Activated CD8-positive, alpha-beta memory T cell treated with anti-CD3 and anti-CD28 coated beads for 36 hours (primary cell): ENCODE data around the gene ZFP36L1. TPM values are rescaled to one million over a fixed set of nuclear protein-coding genes. Genes with fewer than 3 reads are reported as not detected.

ENCODE experiments used
- CTCF ChIA-PET: fragments of 350-600 bp; sonication (Branson Sonifier 250); formaldehyde crosslinking; loops from one replicate; lab custom pipeline; 2021; ENCODE audit warnings: antibody characterized with exemption; lab: Charles Lee
- POLR2A ChIA-PET: fragments of 350-600 bp; sonication (Branson Sonifier 250); formaldehyde crosslinking; loops from one replicate; lab custom pipeline; 2021; ENCODE audit warnings: antibody characterized with exemption; lab: Charles Lee
- total RNA-seq, 2 experiments: library from RNA; stranded (reverse); gene quantifications; one replicate each; pipeline ENCODE4 v1.2.3, GENCODE V29; 2021

The ZFP36L1 gene
- total RNA-seq, 2 experiments from 2014 or later: 107 to 109 TPM

- POLR2A ChIA-PET: no interaction called here
- CTCF ChIA-PET: no interaction called here
Observed at GRCh38 chr14:68741477-68741791, 51.4 kb downstream of the ZFP36L1 start.

GRCh38 chr14:68740788-68741476 lies 51.9 kb downstream of the ZFP36L1 start:
- CTCF ChIA-PET: no interaction called here
- POLR2A ChIA-PET: no interaction called here

GRCh38 chr14:68739701-68740100 lies 53.2 kb downstream of the ZFP36L1 start:
- ChIA-PET POLR2A (no interaction called here), CTCF (interaction anchor here (0.7 to 1.1 kb wide), 2 partner anchors 9 to 40 kb away, joined by 3 to 4 read pairs; no protein-coding TSS in a partner anchor)

GRCh38 chr14:68738559-68738958 lies 54.3 kb downstream of the ZFP36L1 start:
- ChIA-PET POLR2A (no interaction called here), CTCF (no interaction called here)

Other genes starting within 250 kb of the ZFP36L1 start
- gene ACTN1, start 186.2 kb upstream of the ZFP36L1 start, total RNA-seq: 10 to 100 TPM; 73.8 to 73.9 TPM